ENCODE data around the gene SOHLH2.

SOHLH2 gene

GRCh38 chr13:36214163-36214921, at the start of gene SOHLH2:
Gene SOHLH2, minus strand, starts transcription at chr13:36214556. Its CDS starts 30 bp downstream, at chr13:36214526.
- no peak within 1 kb of the TSS for H3K4me3 ChIP-seq (ENCODE audit: low read length)
- DNase-seq (ENCODE audit: low read depth): no peak
- no peak for TF ChIP-seq CTCF (IDR thresholded peaks at IDR 0.05; ENCODE audit: insufficient read depth, low read depth, low read length, missing control alignments)

GRCh38 chr13:36261976-36262375, 47.6 kb upstream of the SOHLH2 start:
- no peak for DNase-seq (ENCODE audit: low read depth)
- no peak overlapping the region for H3K4me3 ChIP-seq (ENCODE audit: low read length)
- TF ChIP-seq CTCF (IDR thresholded peaks at IDR 0.05; ENCODE audit: insufficient read depth, low read depth, low read length, missing control alignments): no peak

- TF ChIP-seq CTCF (IDR thresholded peaks at IDR 0.05; ENCODE audit: insufficient read depth, low read depth, low read length, missing control alignments): no peak
- H3K4me3 ChIP-seq (ENCODE audit: low read length): no peak overlapping the region
- DNase-seq (ENCODE audit: low read depth): no peak
Observed at GRCh38 chr13:36261011-36261410, 46.7 kb upstream of the SOHLH2 start.

- DNase-seq (ENCODE audit: low read depth): no peak
- no peak for TF ChIP-seq CTCF (IDR thresholded peaks at IDR 0.05; ENCODE audit: insufficient read depth, low read depth, low read length, missing control alignments)
- no peak overlapping the region for H3K4me3 ChIP-seq (ENCODE audit: low read length)
Observed at GRCh38 chr13:36259361-36260137, 45.2 kb upstream of the SOHLH2 start.

- DNase-seq (ENCODE audit: low read depth): no peak
- TF ChIP-seq CTCF (IDR thresholded peaks at IDR 0.05; ENCODE audit: insufficient read depth, low read depth, low read length, missing control alignments): no peak
- H3K4me3 ChIP-seq (ENCODE audit: low read length): no peak overlapping the region
Observed at GRCh38 chr13:36258831-36259230, 44.5 kb upstream of the SOHLH2 start.

GRCh38 chr13:36251526-36251925, 37.2 kb upstream of the SOHLH2 start:
- no peak for TF ChIP-seq CTCF (IDR thresholded peaks at IDR 0.05; ENCODE audit: insufficient read depth, low read depth, low read length, missing control alignments)
- no peak overlapping the region for H3K4me3 ChIP-seq (ENCODE audit: low read length)
- peak; percentile 20 for DNase-seq (ENCODE audit: low read depth)
